Keratinocyte (primary cell): ENCODE results near the gene KDM4B. TPM values are rescaled to one million over a fixed set of nuclear protein-coding genes. Genes with fewer than 3 reads are reported as not detected.

Experiments used
- DNase-seq: peaks from one replicate; pipeline ENCODE4 v3.0.0-alpha.2; 2011; ENCODE audit warnings: low read depth, missing footprints, low spot score
- FAIRE-seq: peaks from 2 replicates; lab custom pipeline; 2011; peaks lifted over from hg19 to GRCh38; lab: Jason Lieb, UNC
- H2AFZ ChIP-seq: 2 replicates; pipeline ENCODE4 v1.6.0; 2012; ENCODE audit warnings: low read length, control low read depth, inconsistent platforms; ENCODE audit not compliant: control insufficient read depth
- H3K27ac ChIP-seq: 2 replicates; pipeline ENCODE4 v1.5.1; 2011; ENCODE audit warnings: low read length; ENCODE audit not compliant: control insufficient read depth, insufficient read depth
- H3K27me3 ChIP-seq: 3 replicates; pipeline ENCODE4 v1.6.0; 2011; ENCODE audit warnings: low read length; ENCODE audit not compliant: control insufficient read depth, insufficient read depth; ENCODE audit errors: extremely low read depth
- H3K36me3 ChIP-seq, 2 experiments: 2 replicates in 1 of 2; 3 replicates in 1 of 2; pipeline ENCODE4 v1.5.1; 2011; ENCODE audit warnings: low read length in 2 of 2, mild to moderate bottlenecking in 1 of 2; ENCODE audit not compliant: control insufficient read depth in 2 of 2, insufficient read depth in 2 of 2; ENCODE audit errors: extremely low read depth in 1 of 2
- H3K4me1 ChIP-seq: 3 replicates; pipeline ENCODE4 v1.5.1; 2011; ENCODE audit warnings: low read length; ENCODE audit not compliant: control insufficient read depth, insufficient read depth; ENCODE audit errors: extremely low read depth
- H3K4me2 ChIP-seq: 3 replicates; pipeline ENCODE4 v1.6.0; 2011; ENCODE audit warnings: low read depth, low read length; ENCODE audit not compliant: control insufficient read depth, insufficient read depth; ENCODE audit errors: extremely low read depth
- H3K4me3 ChIP-seq, 3 experiments: fragments of 200-600 bp in 1 of 3; sonication (generic) in 1 of 3; 2 replicates in 2 of 3; 3 replicates in 1 of 3; pipeline ENCODE4 v1.5.1; 2011 to 2016; ENCODE audit warnings: low read length in 3 of 3, mild to moderate bottlenecking in 3 of 3, control low read depth in 2 of 3, inconsistent platforms in 1 of 3, low read depth in 1 of 3, mixed read lengths in 1 of 3, mixed run types in 1 of 3, moderate library complexity in 1 of 3; ENCODE audit not compliant: control insufficient read depth in 2 of 3, insufficient read depth in 2 of 3; ENCODE audit errors: extremely low read depth in 1 of 3
- H3K79me2 ChIP-seq: 2 replicates; pipeline ENCODE4 v1.6.0; 2012; ENCODE audit warnings: low read length; ENCODE audit not compliant: control insufficient read depth, insufficient read depth
- H3K9ac ChIP-seq: 3 replicates; pipeline ENCODE4 v1.6.0; 2011; ENCODE audit warnings: low read length; ENCODE audit not compliant: control insufficient read depth, insufficient read depth; ENCODE audit errors: extremely low read depth
- H3K9me1 ChIP-seq: 3 replicates; pipeline ENCODE4 v1.6.0; 2011; ENCODE audit warnings: low read length; ENCODE audit not compliant: control insufficient read depth, insufficient read depth; ENCODE audit errors: extremely low read depth
- H3K9me3 ChIP-seq: 2 replicates; pipeline ENCODE4 v1.5.1; 2012; ENCODE audit warnings: low read depth, low read length; ENCODE audit not compliant: control insufficient read depth
- H4K20me1 ChIP-seq: 3 replicates; pipeline ENCODE4 v1.6.0; 2011; ENCODE audit warnings: low read length; ENCODE audit not compliant: control insufficient read depth, insufficient read depth; ENCODE audit errors: extremely low read depth
- EZH2 ChIP-seq: IDR thresholded peaks from one replicate; pipeline ENCODE4 v1.6.1; 2012; ENCODE audit warnings: inconsistent platforms, mild to moderate bottlenecking, low read length, moderate library complexity
- dilution Hi-C: fragments of 300-500 bp; cut with MboI; formaldehyde crosslinking; loops from one replicate; pipeline ENCODE4 v1.7.0; 2020; ENCODE audit warnings: low sequenced_read_pairs; ENCODE audit not compliant: extremely low pct_ligation_motif_present
- polyA plus RNA-seq, 5 experiments: library from polyadenylated mRNA; depleted of rRNA in 3 of 5; stranded (reverse) in 3 of 5; stranded (forward) in 1 of 5; unstranded in 1 of 5; fragments of >200 nt; gene quantifications; 1 replicate in 1 of 5; 2 replicates in 3 of 5; 3 replicates in 1 of 5; pipeline versions ENCODE4 v1.2.1 to v1.2.3, GENCODE V29; 2011 to 2012; ENCODE audit warnings: missing spikeins in 2 of 5, low read depth in 1 of 5, low replicate concordance in 1 of 5
- TF ChIP-seq, protein P1 (sequence below), 3 experiments: IDR thresholded peaks in 1 of 3; conservative IDR thresholded peaks in 1 of 3; optimal IDR thresholded peaks in 1 of 3; 2 replicates in 2 of 3; 3 replicates in 1 of 3; pipeline versions ENCODE3 to v1.5.1; 2011; ENCODE audit warnings: low read length in 3 of 3, mild to moderate bottlenecking in 3 of 3, moderate library complexity in 2 of 3, control low read depth in 1 of 3, inconsistent platforms in 1 of 3; ENCODE audit not compliant: insufficient read depth in 2 of 3; ENCODE audit errors: extremely low read depth in 1 of 3

KDM4B gene
- polyA plus RNA-seq, 1 donor (not counting 4 experiments of a cell fraction or from before 2014, with no cell fraction given): 6.2 TPM

DNA sequence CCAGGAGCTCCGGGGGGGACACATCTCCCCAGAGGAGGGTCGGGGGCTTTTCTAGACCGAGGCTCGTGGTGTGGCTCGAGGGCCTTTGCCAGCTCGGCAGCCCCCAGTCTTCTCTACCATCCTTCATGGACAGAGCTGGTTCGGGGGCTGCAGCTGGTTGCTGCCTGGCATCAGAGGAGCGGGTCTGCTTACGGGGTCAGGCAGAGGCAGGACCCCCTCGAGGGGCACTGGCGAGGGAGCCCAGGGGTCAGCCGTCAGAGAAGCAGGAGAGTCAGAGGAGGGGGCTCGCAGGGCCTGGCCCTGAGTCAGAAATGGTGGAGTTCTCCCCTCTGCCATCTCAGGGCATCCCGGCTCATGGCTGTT is 123.5 kb downstream of the KDM4B start:
- H4K20me1 ChIP-seq: no peaks in the 10 kb centered on the region
- dilution Hi-C loops: no loop called here
- FAIRE-seq (no peak), DNase-seq (no peak)
- no peak overlapping the region for H3K4me3 ChIP-seq
- H3K9me3 ChIP-seq: no peaks in the 10 kb centered on the region
- H2AFZ ChIP-seq: no peak overlapping the region
- no peaks in the 10 kb centered on the region for H3K79me2 ChIP-seq
- H3K9ac ChIP-seq: no peak overlapping the region
- H3K4me2 ChIP-seq: no peak overlapping the region
- no peaks in the 10 kb centered on the region for H3K27me3 ChIP-seq
- H3K4me1 ChIP-seq: no peaks in the 10 kb centered on the region
- H3K36me3 ChIP-seq: peaks cover 0 to 18% of the 10 kb centered on the region in 2 experiments
- H3K27ac ChIP-seq: no peak overlapping the region
- TF ChIP-seq, protein P1, sequence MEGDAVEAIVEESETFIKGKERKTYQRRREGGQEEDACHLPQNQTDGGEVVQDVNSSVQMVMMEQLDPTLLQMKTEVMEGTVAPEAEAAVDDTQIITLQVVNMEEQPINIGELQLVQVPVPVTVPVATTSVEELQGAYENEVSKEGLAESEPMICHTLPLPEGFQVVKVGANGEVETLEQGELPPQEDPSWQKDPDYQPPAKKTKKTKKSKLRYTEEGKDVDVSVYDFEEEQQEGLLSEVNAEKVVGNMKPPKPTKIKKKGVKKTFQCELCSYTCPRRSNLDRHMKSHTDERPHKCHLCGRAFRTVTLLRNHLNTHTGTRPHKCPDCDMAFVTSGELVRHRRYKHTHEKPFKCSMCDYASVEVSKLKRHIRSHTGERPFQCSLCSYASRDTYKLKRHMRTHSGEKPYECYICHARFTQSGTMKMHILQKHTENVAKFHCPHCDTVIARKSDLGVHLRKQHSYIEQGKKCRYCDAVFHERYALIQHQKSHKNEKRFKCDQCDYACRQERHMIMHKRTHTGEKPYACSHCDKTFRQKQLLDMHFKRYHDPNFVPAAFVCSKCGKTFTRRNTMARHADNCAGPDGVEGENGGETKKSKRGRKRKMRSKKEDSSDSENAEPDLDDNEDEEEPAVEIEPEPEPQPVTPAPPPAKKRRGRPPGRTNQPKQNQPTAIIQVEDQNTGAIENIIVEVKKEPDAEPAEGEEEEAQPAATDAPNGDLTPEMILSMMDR (optimal IDR thresholded peaks at IDR 0.05 in 1 of 3, IDR thresholded peaks at IDR 0.05 in 1 of 3, conservative IDR thresholded peaks at IDR 0.05 in 1 of 3; ENCODE audit: extremely low read depth in 1 of 3, insufficient read depth in 2 of 3, low read length in 3 of 3): no peak
- no peak for TF ChIP-seq EZH2
- no peaks in the 10 kb centered on the region for H3K9me1 ChIP-seq

DNA sequence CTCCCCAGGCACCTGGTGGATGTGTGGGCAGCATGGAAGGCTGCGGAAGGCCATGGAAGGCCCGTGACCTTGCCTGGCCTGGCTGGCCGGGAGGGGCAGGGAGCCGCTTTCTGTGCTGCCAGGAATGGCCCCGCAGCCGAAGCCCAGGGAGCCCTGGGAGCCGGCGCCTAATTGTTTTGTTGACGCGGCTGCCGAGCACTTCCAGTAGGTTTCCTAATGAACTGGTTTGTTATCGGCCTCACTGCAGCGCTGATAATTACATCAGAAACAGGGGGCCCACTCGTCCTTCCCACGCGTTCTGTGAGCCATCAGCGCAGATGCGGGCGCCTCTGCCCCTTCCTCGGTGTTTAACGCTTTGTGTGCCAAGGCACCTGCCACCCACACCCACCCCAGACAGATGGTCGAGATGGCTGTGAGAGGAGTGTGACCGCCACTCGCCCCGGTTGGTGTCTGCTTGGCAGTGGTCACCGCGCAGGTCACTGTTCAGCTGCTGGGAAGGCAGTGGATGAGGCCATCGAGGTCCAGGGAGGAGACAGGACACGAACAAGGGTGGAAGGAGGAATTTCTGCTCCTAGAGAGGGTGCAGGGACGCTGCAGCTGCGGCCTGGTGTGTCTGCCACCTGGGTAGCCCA is 124.5 kb downstream of the KDM4B start:
- Histone ChIP-seq H3K9me3 (no peaks in the 10 kb centered on the region), H4K20me1 (no peaks in the 10 kb centered on the region), H3K79me2 (no peaks in the 10 kb centered on the region), H3K27ac (no peak overlapping the region), H3K4me2 (no peak overlapping the region), H3K9me1 (no peaks in the 10 kb centered on the region), H2AFZ (no peak overlapping the region), H3K27me3 (no peaks in the 10 kb centered on the region), H3K4me3 (no peak overlapping the region), H3K36me3 (peaks cover 0 to 13% of the 10 kb centered on the region in 2 experiments), H3K4me1 (no peaks in the 10 kb centered on the region), H3K9ac (no peak overlapping the region)
- no peak for FAIRE-seq
- dilution Hi-C loops: no loop called here
- no peak for DNase-seq
- TF ChIP-seq EZH2: no peak
- TF ChIP-seq, protein P1 (optimal IDR thresholded peaks at IDR 0.05 in 1 of 3, IDR thresholded peaks at IDR 0.05 in 1 of 3, conservative IDR thresholded peaks at IDR 0.05 in 1 of 3; ENCODE audit: extremely low read depth in 1 of 3, insufficient read depth in 2 of 3, low read length in 3 of 3): no peak
